Fibroblast of lung (primary cell): ENCODE measurements around the gene ZNF841. TPM values are rescaled to one million over a fixed set of nuclear protein-coding genes. Genes with fewer than 3 reads are reported as not detected.
"Not testable (repeated sequence)": the region's sequence is repeated elsewhere in the genome, so short reads cannot be mapped to it uniquely, and the experiment has no call there.

Experiments used
- DNase-seq, 2 donors: peaks; one replicate each; pipeline versions ENCODE4 v3.0.0 to v3.0.0-alpha.2; 2010; ENCODE audit warnings: low read depth in 2 of 2
- H2AFZ ChIP-seq: 2 replicates; pipeline ENCODE4 v1.5.1; 2012; ENCODE audit warnings: low read length, control low read depth, inconsistent platforms
- H3K27ac ChIP-seq: 2 replicates; pipeline ENCODE4 v1.5.1; 2011; ENCODE audit warnings: low read length, control low read depth; ENCODE audit not compliant: insufficient read depth
- H3K27me3 ChIP-seq: 2 replicates; pipeline ENCODE4 v1.5.1; 2011; ENCODE audit warnings: mild to moderate bottlenecking, low read length; ENCODE audit not compliant: control insufficient read depth, insufficient read depth
- H3K36me3 ChIP-seq: 2 replicates; pipeline ENCODE4 v1.5.1; 2011; ENCODE audit warnings: low read length; ENCODE audit not compliant: control insufficient read depth, insufficient read depth
- H3K4me1 ChIP-seq: 2 replicates; pipeline ENCODE4 v1.5.1; 2011; ENCODE audit warnings: low read length; ENCODE audit not compliant: control insufficient read depth, insufficient read depth; ENCODE audit errors: extremely low read depth
- H3K4me2 ChIP-seq: 2 replicates; pipeline ENCODE4 v1.5.1; 2011; ENCODE audit warnings: low read length, control low read depth; ENCODE audit not compliant: insufficient read depth; ENCODE audit errors: extremely low read depth
- H3K4me3 ChIP-seq, 4 experiments: fragments of 200-600 bp in 1 of 4; sonication (generic) in 1 of 4; replicated peaks in 1 of 4; 2 replicates each; pipeline ENCODE4 v1.5.1; 2011 to 2016; ENCODE audit warnings: low read length in 4 of 4, low read depth in 3 of 4, mild to moderate bottlenecking in 3 of 4, control low read depth in 2 of 4, inconsistent platforms in 1 of 4, mixed read lengths in 1 of 4; ENCODE audit not compliant: insufficient read depth in 1 of 4; ENCODE audit errors: control extremely low read depth in 1 of 4
- H3K79me2 ChIP-seq: 2 replicates; pipeline ENCODE4 v1.5.1; 2012; ENCODE audit warnings: mild to moderate bottlenecking, low read length, inconsistent platforms; ENCODE audit not compliant: control insufficient read depth, insufficient read depth
- H3K9ac ChIP-seq: 2 replicates; pipeline ENCODE4 v1.5.1; 2011; ENCODE audit warnings: mild to moderate bottlenecking, low read length, control low read depth; ENCODE audit not compliant: insufficient read depth
- H3K9me3 ChIP-seq: 2 replicates; pipeline ENCODE4 v1.5.1; 2012; ENCODE audit warnings: low read depth, low read length; ENCODE audit not compliant: control insufficient read depth, insufficient read depth
- H4K20me1 ChIP-seq: 2 replicates; pipeline ENCODE4 v1.5.1; 2011; ENCODE audit warnings: low read length; ENCODE audit not compliant: control insufficient read depth, insufficient read depth; ENCODE audit errors: extremely low read depth
- CTCF ChIP-seq, 2 donors: IDR thresholded peaks in 1 of 2; conservative IDR thresholded peaks in 1 of 2; 1 replicate in 1 of 2; 2 replicates in 1 of 2; pipeline ENCODE4 v1.5.1; 2011 to 2012; ENCODE audit warnings: low read length in 2 of 2, control low read depth in 1 of 2, inconsistent platforms in 1 of 2, low read depth in 1 of 2, mild to moderate bottlenecking in 1 of 2
- EZH2 ChIP-seq: IDR thresholded peaks from 2 replicates; pipeline ENCODE4 v1.5.1; 2012; ENCODE audit warnings: low read length, control low read depth, mild to moderate bottlenecking; ENCODE audit errors: missing control alignments
- polyA plus RNA-seq, 2 donors: library from polyadenylated mRNA; depleted of rRNA in 1 of 2; stranded (reverse) in 1 of 2; unstranded in 1 of 2; fragments of >200 nt; gene quantifications; 2 replicates each; pipeline ENCODE4 v1.2.1, GENCODE V29; 2011 to 2012; ENCODE audit warnings: missing spikeins in 1 of 2
- total RNA-seq: library from RNA; depleted of rRNA; stranded (reverse); fragments of >200 nt; gene quantifications from 2 replicates; pipeline ENCODE4 v1.2.1, GENCODE V29; 2014

ZNF841 gene
- total and polyA plus RNA-seq, 2 donors (not counting 1 experiment from before 2014, with no cell fraction given): 9.8 to 27.4 TPM

- H3K4me1 ChIP-seq: no peaks in the 10 kb centered on the region
- H3K9ac ChIP-seq: no peak overlapping the region
- H3K79me2 ChIP-seq: no peaks in the 10 kb centered on the region
- H2AFZ ChIP-seq: no peak overlapping the region
- no peak for DNase-seq
- no peaks in the 10 kb centered on the region for H3K27me3 ChIP-seq
- no peak overlapping the region for H3K4me3 ChIP-seq
- H3K36me3 ChIP-seq: peaks cover 6% of the 10 kb centered on the region
- no peak for TF ChIP-seq EZH2
- no peak for TF ChIP-seq CTCF (conservative IDR thresholded peaks at IDR 0.05 in 1 of 2, IDR thresholded peaks at IDR 0.05 in 1 of 2; ENCODE audit: low read depth in 1 of 2, low read length in 2 of 2)
- no peak overlapping the region for H3K4me2 ChIP-seq
- H4K20me1 ChIP-seq: no peaks in the 10 kb centered on the region
- H3K9me3 ChIP-seq: peaks cover 7% of the 10 kb centered on the region
- H3K27ac ChIP-seq: no peak overlapping the region
Measured at GRCh38 chr19:52069653-52070052, 25.9 kb downstream of the ZNF841 start.

GRCh38 chr19:52066258-52066863 is 29.2 kb downstream of the ZNF841 start:
- Histone ChIP-seq H3K4me3 (no peak overlapping the region), H4K20me1 (no peaks in the 10 kb centered on the region), H3K36me3 (peaks cover 6% of the 10 kb centered on the region), H2AFZ (no peak overlapping the region), H3K79me2 (no peaks in the 10 kb centered on the region), H3K9me3 (peaks cover 9% of the 10 kb centered on the region), H3K27ac (no peak overlapping the region), H3K27me3 (no peaks in the 10 kb centered on the region), H3K4me2 (no peak overlapping the region), H3K4me1 (no peaks in the 10 kb centered on the region), H3K9ac (no peak overlapping the region)
- DNase-seq: no peak
- TF ChIP-seq EZH2 (no peak), CTCF (conservative IDR thresholded peaks at IDR 0.05 in 1 of 2, IDR thresholded peaks at IDR 0.05 in 1 of 2; ENCODE audit: low read depth in 1 of 2, low read length in 2 of 2) (no peak)

DNA sequence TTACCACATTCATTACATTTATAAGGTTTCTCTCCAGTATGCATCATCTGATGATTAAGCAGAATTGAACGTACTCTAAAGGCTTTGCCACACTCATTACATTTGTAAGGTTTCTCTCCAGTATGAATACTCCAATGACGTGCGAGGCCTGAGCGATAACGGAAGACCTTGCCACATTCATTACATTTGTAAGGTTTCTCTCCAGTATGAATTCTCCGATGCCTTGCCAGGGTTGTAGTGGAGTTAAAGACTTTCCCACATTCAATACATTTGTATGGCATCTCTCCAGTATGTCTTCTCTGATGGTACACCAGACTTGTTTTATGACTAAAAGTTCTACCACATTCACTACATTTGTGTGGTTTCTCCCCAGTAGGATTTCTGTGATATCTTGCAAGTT is 30.2 kb downstream of the ZNF841 start:
- Histone ChIP-seq H4K20me1 (no peaks in the 10 kb centered on the region), H3K27me3 (no peaks in the 10 kb centered on the region), H3K79me2 (no peaks in the 10 kb centered on the region), H2AFZ (no peak overlapping the region), H3K9ac (no peak overlapping the region), H3K4me3 (no peak overlapping the region), H3K36me3 (peaks cover 6% of the 10 kb centered on the region), H3K4me1 (no peaks in the 10 kb centered on the region), H3K27ac (no peak overlapping the region), H3K9me3 (peaks cover 9% of the 10 kb centered on the region), H3K4me2 (no peak overlapping the region)
- no peak for TF ChIP-seq EZH2
- no peak for TF ChIP-seq CTCF (conservative IDR thresholded peaks at IDR 0.05 in 1 of 2, IDR thresholded peaks at IDR 0.05 in 1 of 2; ENCODE audit: low read depth in 1 of 2, low read length in 2 of 2)
- no peak for DNase-seq

- H3K36me3 ChIP-seq, H2AFZ ChIP-seq, DNase-seq, H3K4me2 ChIP-seq, H3K27me3 ChIP-seq, H3K79me2 ChIP-seq, H3K9ac ChIP-seq, H3K27ac ChIP-seq, H3K9me3 ChIP-seq, H3K4me1 ChIP-seq, H4K20me1 ChIP-seq, H3K4me3 ChIP-seq: not testable (repeated sequence)
Measured at GRCh38 chr19:52056480-52056879, 39.1 kb downstream of the ZNF841 start.

- H3K27ac ChIP-seq, H3K79me2 ChIP-seq, DNase-seq: not testable (repeated sequence)
Measured at GRCh38 chr19:52051736-52052135, 43.8 kb downstream of the ZNF841 start.

More at GRCh38 chr19:52051736-52052135, 43.8 kb downstream of the ZNF841 start:
- not testable (repeated sequence) for H3K4me1 ChIP-seq, H2AFZ ChIP-seq, H3K27me3 ChIP-seq, H3K9me3 ChIP-seq, H3K4me3 ChIP-seq, H4K20me1 ChIP-seq, H3K4me2 ChIP-seq, H3K36me3 ChIP-seq, H3K9ac ChIP-seq
